K562 (cell line): ENCODE results near the gene ABCC1. TPM values are rescaled to one million over a fixed set of nuclear protein-coding genes. Genes with fewer than 3 reads are reported as not detected.

ENCODE experiments used
- ADNP ChIP-seq: fragments of 200-800 bp; sonication (Bioruptor generic); IDR thresholded peaks from 2 replicates; pipeline ENCODE4 v1.6.1; 2016; ENCODE audit warnings: missing genetic modification characterization, missing compliant biosample characterization
- BHLHE40 ChIP-seq: IDR thresholded peaks from 2 replicates; pipeline ENCODE4 v1.6.1; 2011; ENCODE audit warnings: low read length, improper control_type of control experiment
- CSDE1 ChIP-seq, 2 experiments: fragments of 450-650 bp; IDR thresholded peaks; 2 replicates each; pipeline ENCODE4 v1.6.1; 2016; ENCODE audit warnings: mild to moderate bottlenecking in 1 of 2
- DACH1 ChIP-seq: fragments of 450-650 bp; IDR thresholded peaks from 2 replicates; pipeline ENCODE4 v1.6.1; 2018; ENCODE audit not compliant: partially characterized antibody
- MCM3 ChIP-seq: fragments of 450-650 bp; IDR thresholded peaks from 2 replicates; pipeline ENCODE4 v1.6.1; 2016
- SIN3B ChIP-seq: fragments of 450-650 bp; IDR thresholded peaks from 2 replicates; pipeline ENCODE4 v1.6.1; 2017; ENCODE audit warnings: low read depth, mild to moderate bottlenecking, moderate library complexity
- ZNF408 ChIP-seq: fragments of 250-450 bp; sonication (Bioruptor Pico); IDR thresholded peaks from 2 replicates; pipeline ENCODE4 v1.4.0; 2020; ENCODE audit warnings: low read depth, mild to moderate bottlenecking, moderate library complexity
- ZNF57 ChIP-seq: fragments of 450-650 bp; formaldehyde crosslinking; IDR thresholded peaks from 2 replicates; pipeline ENCODE4 v1.4.0; 2020; ENCODE audit warnings: mild to moderate bottlenecking, moderate library complexity
- polyA plus RNA-seq, 8 experiments: library from polyadenylated mRNA; depleted of rRNA in 4 of 8; stranded (reverse) in 5 of 8; unstranded in 3 of 8; fragments of >200 nt; fragmentation: Nextera tagmentation in 2 of 8; fragmentation: Illumina TruSeq in 1 of 8; extraction: Ambion mirVana in 2 of 8; extraction: Trizol in 1 of 8; gene quantifications; 2 replicates each; pipeline versions ENCODE4 v1.2.1 to v1.2.3, GENCODE V29; 2011 to 2014; ENCODE audit warnings: inconsistent platforms in 1 of 8, missing spikeins in 1 of 8
- total RNA-seq, 7 experiments: library from RNA; depleted of rRNA in 6 of 7; stranded (reverse); fragments of >200 nt in 6 of 7; fragmentation: Illumina TruSeq in 2 of 7; extraction: Trizol in 2 of 7; gene quantifications; 2 replicates each; pipeline versions ENCODE4 v1.2.1 to v1.2.3, GENCODE V29; 2011 to 2021; ENCODE audit warnings: low replicate concordance in 1 of 7
- TF ChIP-seq, protein P1 (sequence below): fragments of 250-450 bp; sonication (Bioruptor Pico); IDR thresholded peaks from 2 replicates; pipeline ENCODE4 v1.4.0; 2020; ENCODE audit warnings: mild to moderate bottlenecking, moderate library complexity
- TF ChIP-seq, protein P2 (sequence below): fragments of 450-650 bp; IDR thresholded peaks from 2 replicates; pipeline ENCODE4 v1.6.1; 2017; ENCODE audit warnings: antibody characterized with exemption
- TF ChIP-seq, protein P3 (sequence below), 2 experiments: IDR thresholded peaks; 2 replicates each; pipeline ENCODE4 v1.6.1; 2012; ENCODE audit warnings: improper control_type of control experiment in 2 of 2, low read depth in 2 of 2, low read length in 2 of 2, borderline replicate concordance in 1 of 2

ABCC1 gene
- total and polyA plus RNA-seq, 9 of the 15 experiments (the other 6 are each of a cell fraction or from before 2014, with no cell fraction given) = 3.9 to 41.6 (median 10.0) TPM

DNA sequence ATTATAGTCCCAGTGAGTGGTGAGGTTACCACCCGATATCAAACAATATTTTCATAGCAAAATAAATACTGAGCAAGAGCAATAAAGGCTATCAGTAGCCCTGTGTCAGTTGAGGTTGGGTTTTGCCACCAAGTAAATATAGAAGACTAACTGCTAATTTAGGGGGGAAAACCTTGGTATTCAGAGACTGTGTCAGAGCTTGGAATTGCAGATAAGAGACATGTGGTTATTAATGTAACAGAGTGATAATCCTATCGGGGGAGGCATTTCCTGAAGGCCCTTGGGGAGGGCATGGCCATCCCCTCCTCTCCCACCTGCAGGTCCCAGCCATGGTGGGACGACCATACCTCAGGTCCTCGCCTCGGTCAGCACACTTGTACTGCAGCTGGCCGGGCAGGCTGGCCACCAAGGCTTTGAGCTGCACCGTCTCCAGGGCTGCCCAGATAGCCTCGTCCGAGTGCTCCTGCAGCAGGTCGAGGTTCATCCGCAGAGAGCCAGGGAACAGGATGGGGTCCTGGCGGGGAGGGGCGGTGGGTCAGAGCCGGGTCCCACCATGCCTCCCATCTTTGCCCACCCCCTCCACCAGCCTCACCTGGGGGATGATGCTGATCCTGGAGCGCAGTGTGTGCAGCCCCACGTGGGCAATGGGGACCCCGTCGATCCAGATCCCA is 205.0 kb downstream of the ABCC1 start (continued):
- TF ChIP-seq, protein P1, sequence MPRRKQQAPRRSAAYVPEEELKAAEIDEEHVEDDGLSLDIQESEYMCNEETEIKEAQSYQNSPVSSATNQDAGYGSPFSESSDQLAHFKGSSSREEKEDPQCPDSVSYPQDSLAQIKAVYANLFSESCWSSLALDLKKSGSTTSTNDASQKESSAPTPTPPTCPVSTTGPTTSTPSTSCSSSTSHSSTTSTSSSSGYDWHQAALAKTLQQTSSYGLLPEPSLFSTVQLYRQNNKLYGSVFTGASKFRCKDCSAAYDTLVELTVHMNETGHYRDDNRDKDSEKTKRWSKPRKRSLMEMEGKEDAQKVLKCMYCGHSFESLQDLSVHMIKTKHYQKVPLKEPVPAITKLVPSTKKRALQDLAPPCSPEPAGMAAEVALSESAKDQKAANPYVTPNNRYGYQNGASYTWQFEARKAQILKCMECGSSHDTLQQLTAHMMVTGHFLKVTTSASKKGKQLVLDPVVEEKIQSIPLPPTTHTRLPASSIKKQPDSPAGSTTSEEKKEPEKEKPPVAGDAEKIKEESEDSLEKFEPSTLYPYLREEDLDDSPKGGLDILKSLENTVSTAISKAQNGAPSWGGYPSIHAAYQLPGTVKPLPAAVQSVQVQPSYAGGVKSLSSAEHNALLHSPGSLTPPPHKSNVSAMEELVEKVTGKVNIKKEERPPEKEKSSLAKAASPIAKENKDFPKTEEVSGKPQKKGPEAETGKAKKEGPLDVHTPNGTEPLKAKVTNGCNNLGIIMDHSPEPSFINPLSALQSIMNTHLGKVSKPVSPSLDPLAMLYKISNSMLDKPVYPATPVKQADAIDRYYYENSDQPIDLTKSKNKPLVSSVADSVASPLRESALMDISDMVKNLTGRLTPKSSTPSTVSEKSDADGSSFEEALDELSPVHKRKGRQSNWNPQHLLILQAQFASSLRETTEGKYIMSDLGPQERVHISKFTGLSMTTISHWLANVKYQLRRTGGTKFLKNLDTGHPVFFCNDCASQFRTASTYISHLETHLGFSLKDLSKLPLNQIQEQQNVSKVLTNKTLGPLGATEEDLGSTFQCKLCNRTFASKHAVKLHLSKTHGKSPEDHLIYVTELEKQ (CRISPR knock-in tag) = no peak
- TF ChIP-seq CSDE1 (IDR thresholded peaks at IDR 0.05) (no peak), ADNP (tag) (no peak), BHLHE40 (no peak), ZNF57 (no peak), DACH1 (peak; percentile 12), SIN3B (no peak), MCM3 (no peak), ZNF408 (CRISPR knock-in tag) (no peak)
- TF ChIP-seq, protein P2, sequence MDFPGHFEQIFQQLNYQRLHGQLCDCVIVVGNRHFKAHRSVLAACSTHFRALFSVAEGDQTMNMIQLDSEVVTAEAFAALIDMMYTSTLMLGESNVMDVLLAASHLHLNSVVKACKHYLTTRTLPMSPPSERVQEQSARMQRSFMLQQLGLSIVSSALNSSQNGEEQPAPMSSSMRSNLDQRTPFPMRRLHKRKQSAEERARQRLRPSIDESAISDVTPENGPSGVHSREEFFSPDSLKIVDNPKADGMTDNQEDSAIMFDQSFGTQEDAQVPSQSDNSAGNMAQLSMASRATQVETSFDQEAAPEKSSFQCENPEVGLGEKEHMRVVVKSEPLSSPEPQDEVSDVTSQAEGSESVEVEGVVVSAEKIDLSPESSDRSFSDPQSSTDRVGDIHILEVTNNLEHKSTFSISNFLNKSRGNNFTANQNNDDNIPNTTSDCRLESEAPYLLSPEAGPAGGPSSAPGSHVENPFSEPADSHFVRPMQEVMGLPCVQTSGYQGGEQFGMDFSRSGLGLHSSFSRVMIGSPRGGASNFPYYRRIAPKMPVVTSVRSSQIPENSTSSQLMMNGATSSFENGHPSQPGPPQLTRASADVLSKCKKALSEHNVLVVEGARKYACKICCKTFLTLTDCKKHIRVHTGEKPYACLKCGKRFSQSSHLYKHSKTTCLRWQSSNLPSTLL = no peak
- TF ChIP-seq, protein P3, sequence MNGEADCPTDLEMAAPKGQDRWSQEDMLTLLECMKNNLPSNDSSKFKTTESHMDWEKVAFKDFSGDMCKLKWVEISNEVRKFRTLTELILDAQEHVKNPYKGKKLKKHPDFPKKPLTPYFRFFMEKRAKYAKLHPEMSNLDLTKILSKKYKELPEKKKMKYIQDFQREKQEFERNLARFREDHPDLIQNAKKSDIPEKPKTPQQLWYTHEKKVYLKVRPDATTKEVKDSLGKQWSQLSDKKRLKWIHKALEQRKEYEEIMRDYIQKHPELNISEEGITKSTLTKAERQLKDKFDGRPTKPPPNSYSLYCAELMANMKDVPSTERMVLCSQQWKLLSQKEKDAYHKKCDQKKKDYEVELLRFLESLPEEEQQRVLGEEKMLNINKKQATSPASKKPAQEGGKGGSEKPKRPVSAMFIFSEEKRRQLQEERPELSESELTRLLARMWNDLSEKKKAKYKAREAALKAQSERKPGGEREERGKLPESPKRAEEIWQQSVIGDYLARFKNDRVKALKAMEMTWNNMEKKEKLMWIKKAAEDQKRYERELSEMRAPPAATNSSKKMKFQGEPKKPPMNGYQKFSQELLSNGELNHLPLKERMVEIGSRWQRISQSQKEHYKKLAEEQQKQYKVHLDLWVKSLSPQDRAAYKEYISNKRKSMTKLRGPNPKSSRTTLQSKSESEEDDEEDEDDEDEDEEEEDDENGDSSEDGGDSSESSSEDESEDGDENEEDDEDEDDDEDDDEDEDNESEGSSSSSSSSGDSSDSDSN (IDR thresholded peaks at IDR 0.05; ENCODE audit: borderline replicate concordance in 1 of 2, low read depth in 2 of 2, low read length in 2 of 2) = no peak
